ENCODE results near the gene FAIM2.

- TF ChIP-seq, protein P1, sequence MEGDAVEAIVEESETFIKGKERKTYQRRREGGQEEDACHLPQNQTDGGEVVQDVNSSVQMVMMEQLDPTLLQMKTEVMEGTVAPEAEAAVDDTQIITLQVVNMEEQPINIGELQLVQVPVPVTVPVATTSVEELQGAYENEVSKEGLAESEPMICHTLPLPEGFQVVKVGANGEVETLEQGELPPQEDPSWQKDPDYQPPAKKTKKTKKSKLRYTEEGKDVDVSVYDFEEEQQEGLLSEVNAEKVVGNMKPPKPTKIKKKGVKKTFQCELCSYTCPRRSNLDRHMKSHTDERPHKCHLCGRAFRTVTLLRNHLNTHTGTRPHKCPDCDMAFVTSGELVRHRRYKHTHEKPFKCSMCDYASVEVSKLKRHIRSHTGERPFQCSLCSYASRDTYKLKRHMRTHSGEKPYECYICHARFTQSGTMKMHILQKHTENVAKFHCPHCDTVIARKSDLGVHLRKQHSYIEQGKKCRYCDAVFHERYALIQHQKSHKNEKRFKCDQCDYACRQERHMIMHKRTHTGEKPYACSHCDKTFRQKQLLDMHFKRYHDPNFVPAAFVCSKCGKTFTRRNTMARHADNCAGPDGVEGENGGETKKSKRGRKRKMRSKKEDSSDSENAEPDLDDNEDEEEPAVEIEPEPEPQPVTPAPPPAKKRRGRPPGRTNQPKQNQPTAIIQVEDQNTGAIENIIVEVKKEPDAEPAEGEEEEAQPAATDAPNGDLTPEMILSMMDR (IDR thresholded peaks at IDR 0.05): no peak
- TF ChIP-seq CBX8 (IDR thresholded peaks at IDR 0.05) (no peak), JUN (IDR thresholded peaks at IDR 0.05) (no peak), POLR2A (IDR thresholded peaks at IDR 0.05; ENCODE audit: low read length) (no peak), SMC3 (IDR thresholded peaks at IDR 0.05) (no peak), KDM1A (IDR thresholded peaks at IDR 0.05; ENCODE audit: low read depth) (no peak), EP300 (IDR thresholded peaks at IDR 0.05) (no peak), EHMT2 (IDR thresholded peaks at IDR 0.05; ENCODE audit: low read depth) (no peak)
- TF ChIP-seq, protein P2, sequence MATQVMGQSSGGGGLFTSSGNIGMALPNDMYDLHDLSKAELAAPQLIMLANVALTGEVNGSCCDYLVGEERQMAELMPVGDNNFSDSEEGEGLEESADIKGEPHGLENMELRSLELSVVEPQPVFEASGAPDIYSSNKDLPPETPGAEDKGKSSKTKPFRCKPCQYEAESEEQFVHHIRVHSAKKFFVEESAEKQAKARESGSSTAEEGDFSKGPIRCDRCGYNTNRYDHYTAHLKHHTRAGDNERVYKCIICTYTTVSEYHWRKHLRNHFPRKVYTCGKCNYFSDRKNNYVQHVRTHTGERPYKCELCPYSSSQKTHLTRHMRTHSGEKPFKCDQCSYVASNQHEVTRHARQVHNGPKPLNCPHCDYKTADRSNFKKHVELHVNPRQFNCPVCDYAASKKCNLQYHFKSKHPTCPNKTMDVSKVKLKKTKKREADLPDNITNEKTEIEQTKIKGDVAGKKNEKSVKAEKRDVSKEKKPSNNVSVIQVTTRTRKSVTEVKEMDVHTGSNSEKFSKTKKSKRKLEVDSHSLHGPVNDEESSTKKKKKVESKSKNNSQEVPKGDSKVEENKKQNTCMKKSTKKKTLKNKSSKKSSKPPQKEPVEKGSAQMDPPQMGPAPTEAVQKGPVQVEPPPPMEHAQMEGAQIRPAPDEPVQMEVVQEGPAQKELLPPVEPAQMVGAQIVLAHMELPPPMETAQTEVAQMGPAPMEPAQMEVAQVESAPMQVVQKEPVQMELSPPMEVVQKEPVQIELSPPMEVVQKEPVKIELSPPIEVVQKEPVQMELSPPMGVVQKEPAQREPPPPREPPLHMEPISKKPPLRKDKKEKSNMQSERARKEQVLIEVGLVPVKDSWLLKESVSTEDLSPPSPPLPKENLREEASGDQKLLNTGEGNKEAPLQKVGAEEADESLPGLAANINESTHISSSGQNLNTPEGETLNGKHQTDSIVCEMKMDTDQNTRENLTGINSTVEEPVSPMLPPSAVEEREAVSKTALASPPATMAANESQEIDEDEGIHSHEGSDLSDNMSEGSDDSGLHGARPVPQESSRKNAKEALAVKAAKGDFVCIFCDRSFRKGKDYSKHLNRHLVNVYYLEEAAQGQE (IDR thresholded peaks at IDR 0.05): no peak
These were observed 15.9 kb downstream of the FAIM2 start for GRCh38 chr12:49887536-49888401.

All from A549 (cell line).